ENCODE measurements around the gene DOCK2. TPM values are rescaled to one million over a fixed set of nuclear protein-coding genes. Genes with fewer than 3 reads are reported as not detected.

DOCK2 gene
- polyA plus RNA-seq, 1 donor (not counting 4 experiments of a cell fraction or from before 2014, with no cell fraction given), result 0.21 TPM

- Histone ChIP-seq H3K36me3 (ENCODE audit: control insufficient read depth in 2 of 2, extremely low read depth in 1 of 2, insufficient read depth in 2 of 2, low read length in 2 of 2) (no peaks in the 10 kb centered on the region), H3K9me1 (ENCODE audit: control insufficient read depth, extremely low read depth, insufficient read depth, low read length) (no peaks in the 10 kb centered on the region), H3K9ac (ENCODE audit: control insufficient read depth, extremely low read depth, insufficient read depth, low read length) (no peak overlapping the region), H3K4me2 (ENCODE audit: control insufficient read depth, extremely low read depth, insufficient read depth, low read depth, low read length) (no peak overlapping the region), H2AFZ (ENCODE audit: control insufficient read depth, low read length) (no peak overlapping the region), H3K4me1 (ENCODE audit: control insufficient read depth, extremely low read depth, insufficient read depth, low read length) (no peaks in the 10 kb centered on the region), H4K20me1 (ENCODE audit: control insufficient read depth, extremely low read depth, insufficient read depth, low read length) (no peaks in the 10 kb centered on the region), H3K79me2 (ENCODE audit: control insufficient read depth, insufficient read depth, low read length) (no peaks in the 10 kb centered on the region), H3K27me3 (ENCODE audit: control insufficient read depth, extremely low read depth, insufficient read depth, low read length) (no peaks in the 10 kb centered on the region), H3K9me3 (ENCODE audit: control insufficient read depth, low read depth, low read length) (no peaks in the 10 kb centered on the region), H3K4me3 (ENCODE audit: control insufficient read depth in 2 of 3, extremely low read depth in 1 of 3, insufficient read depth in 2 of 3, low read depth in 1 of 3, low read length in 3 of 3) (no peak overlapping the region), H3K27ac (ENCODE audit: control insufficient read depth, insufficient read depth, low read length) (no peak overlapping the region)
- dilution Hi-C loops (cut with MboI; ENCODE audit: extremely low pct_ligation_motif_present, low sequenced_read_pairs), result no loop called here
- DNase-seq (ENCODE audit: low read depth, low spot score) (no peak), FAIRE-seq (no peak)
- TF ChIP-seq, protein P1, sequence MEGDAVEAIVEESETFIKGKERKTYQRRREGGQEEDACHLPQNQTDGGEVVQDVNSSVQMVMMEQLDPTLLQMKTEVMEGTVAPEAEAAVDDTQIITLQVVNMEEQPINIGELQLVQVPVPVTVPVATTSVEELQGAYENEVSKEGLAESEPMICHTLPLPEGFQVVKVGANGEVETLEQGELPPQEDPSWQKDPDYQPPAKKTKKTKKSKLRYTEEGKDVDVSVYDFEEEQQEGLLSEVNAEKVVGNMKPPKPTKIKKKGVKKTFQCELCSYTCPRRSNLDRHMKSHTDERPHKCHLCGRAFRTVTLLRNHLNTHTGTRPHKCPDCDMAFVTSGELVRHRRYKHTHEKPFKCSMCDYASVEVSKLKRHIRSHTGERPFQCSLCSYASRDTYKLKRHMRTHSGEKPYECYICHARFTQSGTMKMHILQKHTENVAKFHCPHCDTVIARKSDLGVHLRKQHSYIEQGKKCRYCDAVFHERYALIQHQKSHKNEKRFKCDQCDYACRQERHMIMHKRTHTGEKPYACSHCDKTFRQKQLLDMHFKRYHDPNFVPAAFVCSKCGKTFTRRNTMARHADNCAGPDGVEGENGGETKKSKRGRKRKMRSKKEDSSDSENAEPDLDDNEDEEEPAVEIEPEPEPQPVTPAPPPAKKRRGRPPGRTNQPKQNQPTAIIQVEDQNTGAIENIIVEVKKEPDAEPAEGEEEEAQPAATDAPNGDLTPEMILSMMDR (optimal IDR thresholded peaks at IDR 0.05 in 1 of 3, IDR thresholded peaks at IDR 0.05 in 1 of 3, conservative IDR thresholded peaks at IDR 0.05 in 1 of 3; ENCODE audit: extremely low read depth in 1 of 3, insufficient read depth in 2 of 3, low read length in 3 of 3), result no peak
- TF ChIP-seq EZH2 (IDR thresholded peaks at IDR 0.05; ENCODE audit: low read length), result no peak
Measured at GRCh38 chr5:169993485-169993790, 356.4 kb downstream of the DOCK2 start.

GRCh38 chr5:169997798-169998197 lies 360.7 kb downstream of the DOCK2 start:
- no peaks in the 10 kb centered on the region for H3K9me1 ChIP-seq (ENCODE audit: control insufficient read depth, extremely low read depth, insufficient read depth, low read length)
- no peak overlapping the region for H3K27ac ChIP-seq (ENCODE audit: control insufficient read depth, insufficient read depth, low read length)
- H2AFZ ChIP-seq (ENCODE audit: control insufficient read depth, low read length), result no peak overlapping the region
- H4K20me1 ChIP-seq (ENCODE audit: control insufficient read depth, extremely low read depth, insufficient read depth, low read length), result no peaks in the 10 kb centered on the region
- H3K9me3 ChIP-seq (ENCODE audit: control insufficient read depth, low read depth, low read length), result no peaks in the 10 kb centered on the region
- no peak overlapping the region for H3K4me3 ChIP-seq (ENCODE audit: control insufficient read depth in 2 of 3, extremely low read depth in 1 of 3, insufficient read depth in 2 of 3, low read depth in 1 of 3, low read length in 3 of 3)
- TF ChIP-seq, protein P1 (optimal IDR thresholded peaks at IDR 0.05 in 1 of 3, IDR thresholded peaks at IDR 0.05 in 1 of 3, conservative IDR thresholded peaks at IDR 0.05 in 1 of 3; ENCODE audit: extremely low read depth in 1 of 3, insufficient read depth in 2 of 3, low read length in 3 of 3), result no peak
- TF ChIP-seq EZH2 (IDR thresholded peaks at IDR 0.05; ENCODE audit: low read length), result no peak
- H3K4me2 ChIP-seq (ENCODE audit: control insufficient read depth, extremely low read depth, insufficient read depth, low read depth, low read length), result no peak overlapping the region
- H3K4me1 ChIP-seq (ENCODE audit: control insufficient read depth, extremely low read depth, insufficient read depth, low read length), result no peaks in the 10 kb centered on the region
- no peak overlapping the region for H3K9ac ChIP-seq (ENCODE audit: control insufficient read depth, extremely low read depth, insufficient read depth, low read length)
- DNase-seq (ENCODE audit: low read depth, low spot score), result no peak
- no peak for FAIRE-seq
- no peaks in the 10 kb centered on the region for H3K27me3 ChIP-seq (ENCODE audit: control insufficient read depth, extremely low read depth, insufficient read depth, low read length)
- dilution Hi-C loops (cut with MboI; ENCODE audit: extremely low pct_ligation_motif_present, low sequenced_read_pairs), result no loop called here
- H3K36me3 ChIP-seq (ENCODE audit: control insufficient read depth in 2 of 2, extremely low read depth in 1 of 2, insufficient read depth in 2 of 2, low read length in 2 of 2), result no peaks in the 10 kb centered on the region
- no peaks in the 10 kb centered on the region for H3K79me2 ChIP-seq (ENCODE audit: control insufficient read depth, insufficient read depth, low read length)

All from keratinocyte (primary cell).